Measurements from ENCODE around the gene CEP112. TPM values are rescaled to one million over a fixed set of nuclear protein-coding genes. Genes with fewer than 3 reads are reported as not detected.

CEP112 gene
- total and polyA plus RNA-seq, 2 of the 4 experiments (the other 2 are of a cell fraction), result 2.5 to 5.6 TPM

- CTCF ChIA-PET, result interaction anchor here (0.7 to 0.8 kb wide), 3 partner anchors 19 to 315 kb away, joined by 3 read pairs; no protein-coding TSS in a partner anchor
- H2AK9ac ChIP-seq (replicated peaks; ENCODE audit: low read depth, low read length, poor library complexity), result no peak overlapping the region
- H2AK5ac ChIP-seq (ENCODE audit: low read depth, low read length), result no peak overlapping the region
- no peak overlapping the region for H3K4ac ChIP-seq (ENCODE audit: low read depth, low read length)
- no peak overlapping the region for H3K23ac ChIP-seq (ENCODE audit: low read depth, low read length)
- no peak overlapping the region for H2BK120ac ChIP-seq (ENCODE audit: low read depth, low read length)
- no peaks in the 10 kb centered on the region for H3K27me3 ChIP-seq (ENCODE audit: control insufficient read depth, insufficient read depth, low read length)
- no TSS peak for BruUV-seq (replicated peaks)
- TF ChIP-seq MXI1 (IDR thresholded peaks at IDR 0.05; ENCODE audit: borderline replicate concordance, low read depth, low read length) (no peak), CHD1 (IDR thresholded peaks at IDR 0.05; ENCODE audit: low read depth, low read length) (no peak), MAZ (IDR thresholded peaks at IDR 0.05; ENCODE audit: borderline replicate concordance, low read depth, low read length) (no peak), CEBPB (IDR thresholded peaks at IDR 0.05; ENCODE audit: low read depth, low read length) (no peak), SMC3 (IDR thresholded peaks at IDR 0.05; ENCODE audit: low read depth, low read length) (no peak), RCOR1 (IDR thresholded peaks at IDR 0.05; ENCODE audit: insufficient replicate concordance, low read length) (no peak), FOS (IDR thresholded peaks at IDR 0.05; ENCODE audit: low read depth, low read length) (no peak), RFX5 (IDR thresholded peaks at IDR 0.05; ENCODE audit: low read depth, low read length) (no peak), MAFK (IDR thresholded peaks at IDR 0.05; ENCODE audit: low read depth, low read length) (no peak), BHLHE40 (IDR thresholded peaks at IDR 0.05; ENCODE audit: low read depth, low read length) (no peak), POLR2A (IDR thresholded peaks at IDR 0.05; ENCODE audit: low read depth, low read length) (no peak), NFE2L2 (IDR thresholded peaks at IDR 0.05; ENCODE audit: low read depth, low read length) (no peak), RAD21 (IDR thresholded peaks at IDR 0.05; ENCODE audit: low read length) (no peak)
- TF ChIP-seq, protein P1, sequence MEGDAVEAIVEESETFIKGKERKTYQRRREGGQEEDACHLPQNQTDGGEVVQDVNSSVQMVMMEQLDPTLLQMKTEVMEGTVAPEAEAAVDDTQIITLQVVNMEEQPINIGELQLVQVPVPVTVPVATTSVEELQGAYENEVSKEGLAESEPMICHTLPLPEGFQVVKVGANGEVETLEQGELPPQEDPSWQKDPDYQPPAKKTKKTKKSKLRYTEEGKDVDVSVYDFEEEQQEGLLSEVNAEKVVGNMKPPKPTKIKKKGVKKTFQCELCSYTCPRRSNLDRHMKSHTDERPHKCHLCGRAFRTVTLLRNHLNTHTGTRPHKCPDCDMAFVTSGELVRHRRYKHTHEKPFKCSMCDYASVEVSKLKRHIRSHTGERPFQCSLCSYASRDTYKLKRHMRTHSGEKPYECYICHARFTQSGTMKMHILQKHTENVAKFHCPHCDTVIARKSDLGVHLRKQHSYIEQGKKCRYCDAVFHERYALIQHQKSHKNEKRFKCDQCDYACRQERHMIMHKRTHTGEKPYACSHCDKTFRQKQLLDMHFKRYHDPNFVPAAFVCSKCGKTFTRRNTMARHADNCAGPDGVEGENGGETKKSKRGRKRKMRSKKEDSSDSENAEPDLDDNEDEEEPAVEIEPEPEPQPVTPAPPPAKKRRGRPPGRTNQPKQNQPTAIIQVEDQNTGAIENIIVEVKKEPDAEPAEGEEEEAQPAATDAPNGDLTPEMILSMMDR (conservative IDR thresholded peaks at IDR 0.05; ENCODE audit: low read depth, low read length), result no peak
- TF ChIP-seq, protein P2, sequence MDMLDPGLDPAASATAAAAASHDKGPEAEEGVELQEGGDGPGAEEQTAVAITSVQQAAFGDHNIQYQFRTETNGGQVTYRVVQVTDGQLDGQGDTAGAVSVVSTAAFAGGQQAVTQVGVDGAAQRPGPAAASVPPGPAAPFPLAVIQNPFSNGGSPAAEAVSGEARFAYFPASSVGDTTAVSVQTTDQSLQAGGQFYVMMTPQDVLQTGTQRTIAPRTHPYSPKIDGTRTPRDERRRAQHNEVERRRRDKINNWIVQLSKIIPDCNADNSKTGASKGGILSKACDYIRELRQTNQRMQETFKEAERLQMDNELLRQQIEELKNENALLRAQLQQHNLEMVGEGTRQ (IDR thresholded peaks at IDR 0.05; ENCODE audit: low read depth, low read length), result no peak
- TF ChIP-seq, protein P3, sequence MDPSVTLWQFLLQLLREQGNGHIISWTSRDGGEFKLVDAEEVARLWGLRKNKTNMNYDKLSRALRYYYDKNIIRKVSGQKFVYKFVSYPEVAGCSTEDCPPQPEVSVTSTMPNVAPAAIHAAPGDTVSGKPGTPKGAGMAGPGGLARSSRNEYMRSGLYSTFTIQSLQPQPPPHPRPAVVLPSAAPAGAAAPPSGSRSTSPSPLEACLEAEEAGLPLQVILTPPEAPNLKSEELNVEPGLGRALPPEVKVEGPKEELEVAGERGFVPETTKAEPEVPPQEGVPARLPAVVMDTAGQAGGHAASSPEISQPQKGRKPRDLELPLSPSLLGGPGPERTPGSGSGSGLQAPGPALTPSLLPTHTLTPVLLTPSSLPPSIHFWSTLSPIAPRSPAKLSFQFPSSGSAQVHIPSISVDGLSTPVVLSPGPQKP (IDR thresholded peaks at IDR 0.05; ENCODE audit: borderline replicate concordance, low read depth, low read length), result no peak
- H4K91ac ChIP-seq (ENCODE audit: insufficient read depth, low read depth, low read length), result no peak overlapping the region
- no peak overlapping the region for H3K4me3 ChIP-seq (ENCODE audit: insufficient read depth, low read depth, low read length)
- H3K4me1 ChIP-seq (ENCODE audit: control insufficient read depth, insufficient read depth, low read length), result peaks cover 2% of the 10 kb centered on the region; the same call in 1 of the 2 replicates
- H4K20me1 ChIP-seq (ENCODE audit: insufficient read depth, low read length), result no peaks in the 10 kb centered on the region
- H3K14ac ChIP-seq (replicated peaks; ENCODE audit: low read depth, low read length), result no peak overlapping the region
- ATAC-seq (ENCODE audit: low read depth) (no peak), DNase-seq (peak; percentile 30)
- no peak overlapping the region for H3K27ac ChIP-seq (ENCODE audit: insufficient read depth, low read length)
- no peak overlapping the region for H2BK5ac ChIP-seq (ENCODE audit: low read depth, low read length, poor library complexity, severe bottlenecking)
- H3K9ac ChIP-seq (ENCODE audit: low read depth, low read length), result no peak overlapping the region
- peaks cover 4% of the 10 kb centered on the region; the same call in 1 of the 2 replicates for H3K9me1 ChIP-seq (ENCODE audit: insufficient read depth, low read length)
- no peak overlapping the region for H3K4me2 ChIP-seq (ENCODE audit: low read depth, low read length)
- WGBS, 2 experiments (ENCODE audit: extremely low coverage in 2 of 2, insufficient read length in 1 of 2), result no CpG with 5 or more reads among the region's 5 CpGs
- H4K8ac ChIP-seq (ENCODE audit: low read depth in 2 of 2, low read length in 2 of 2), result no peak overlapping the region
- no peak overlapping the region for H3K18ac ChIP-seq (ENCODE audit: low read depth, low read length)
- H3K9me3 ChIP-seq (ENCODE audit: control insufficient read depth, insufficient read depth, low read length), result no peaks in the 10 kb centered on the region
- peaks cover 2% of the 10 kb centered on the region; the same call in 1 of the 2 replicates for H3K36me3 ChIP-seq (ENCODE audit: control insufficient read depth, insufficient read depth, low read length)
- H2BK20ac ChIP-seq (ENCODE audit: low read depth, low read length), result no peak overlapping the region
- in situ Hi-C loops (cut with MboI; ENCODE audit: low sequenced_read_pairs), result no loop called here
- H3K79me1 ChIP-seq (ENCODE audit: low read depth in 1 of 2, low read length in 2 of 2), result no peaks in the 10 kb centered on the region
- POLR2A ChIA-PET (ENCODE audit: unreplicated experiment), result no interaction called here
- H2BK15ac ChIP-seq (ENCODE audit: low read depth, low read length), result no peak overlapping the region
- no peak overlapping the region for H4K5ac ChIP-seq (ENCODE audit: low read depth, low read length)
- H2AFZ ChIP-seq (replicated peaks; ENCODE audit: low read length, poor library complexity), result no peak overlapping the region
- H3K56ac ChIP-seq (ENCODE audit: extremely low read depth, insufficient read depth, low read length), result no peak overlapping the region
- dilution Hi-C loops (cut with HindIII; ENCODE audit: low sequenced_read_pairs, unreplicated experiment), result no loop called here
- intact Hi-C loops (cut with micrococcal nuclease), result no loop called here
Measured at GRCh38 chr17:66126231-66126630, 65.7 kb downstream of the CEP112 start.

All from IMR-90 (cell line).